Endodermal cell (in vitro differentiated cells): ENCODE measurements around the gene EVI5L. TPM values are rescaled to one million over a fixed set of nuclear protein-coding genes. Genes with fewer than 3 reads are reported as not detected.

Experiments used
- DNase-seq: peaks from one replicate; pipeline ENCODE4 v3.0.0-alpha.2; 2017
- H3K27ac ChIP-seq: 2 replicates; pipeline ENCODE4 v1.5.1; 2013; ENCODE audit warnings: mild to moderate bottlenecking, low read depth, low read length, moderate library complexity
- H3K27me3 ChIP-seq: 2 replicates; pipeline ENCODE4 v1.6.1; 2013; ENCODE audit warnings: mild to moderate bottlenecking, low read length, moderate library complexity; ENCODE audit not compliant: insufficient read depth, control insufficient read depth, poor library complexity, severe bottlenecking
- H3K36me3 ChIP-seq: 2 replicates; pipeline ENCODE4 v1.7.0; 2013; ENCODE audit warnings: mild to moderate bottlenecking, low read length, moderate library complexity; ENCODE audit not compliant: control insufficient read depth, insufficient read depth
- H3K4me1 ChIP-seq: one replicate; pipeline ENCODE4 v1.7.0; 2013; ENCODE audit warnings: low read length; ENCODE audit not compliant: control insufficient read depth, insufficient read depth
- H3K4me3 ChIP-seq: 2 replicates; pipeline ENCODE4 v1.5.1; 2013; ENCODE audit warnings: mild to moderate bottlenecking, low read length, moderate library complexity
- H3K9ac ChIP-seq: 2 replicates; pipeline ENCODE4 v1.6.1; 2013; ENCODE audit warnings: mild to moderate bottlenecking, low read length, moderate library complexity; ENCODE audit not compliant: poor library complexity, severe bottlenecking; ENCODE audit errors: extremely low read depth
- H3K9me3 ChIP-seq: 2 replicates; pipeline ENCODE4 v1.6.1; 2013; ENCODE audit warnings: mild to moderate bottlenecking, low read length, moderate library complexity; ENCODE audit not compliant: control insufficient read depth
- H3K27ac Mint-ChIP-seq: 2 replicates; pipeline ENCODE4 v1.8.0; 2020; ENCODE audit warnings: mixed read lengths
- H3K27me3 Mint-ChIP-seq: 2 replicates; pipeline ENCODE4 v1.8.0; 2021; ENCODE audit warnings: mild to moderate bottlenecking, mixed read lengths; ENCODE audit not compliant: insufficient read depth
- H3K36me3 Mint-ChIP-seq: 2 replicates; pipeline ENCODE4 v1.8.0; 2020; ENCODE audit warnings: low read depth, mixed read lengths
- H3K4me1 Mint-ChIP-seq: 2 replicates; pipeline ENCODE4 v1.8.0; 2020; ENCODE audit warnings: mixed read lengths
- H3K4me3 Mint-ChIP-seq: 2 replicates; pipeline ENCODE4 v1.8.0; 2020; ENCODE audit warnings: mild to moderate bottlenecking, moderate library complexity, mixed read lengths
- H3K9me3 Mint-ChIP-seq: 2 replicates; pipeline ENCODE4 v1.8.0; 2020; ENCODE audit warnings: mild to moderate bottlenecking, mixed read lengths
- WGBS, 2 experiments: methylation state at CpG; one replicate each; pipeline versions ENCODE4 v1.1.5 to v1.1.7; 2013; ENCODE audit warnings: missing lambda C conversion rate in 2 of 2, mixed read lengths in 1 of 2; ENCODE audit not compliant: insufficient coverage in 1 of 2, insufficient read length in 1 of 2; 5-methylcytosine and 5-hydroxymethylcytosine counted together
- total RNA-seq, 2 donors: library from RNA; stranded (reverse); fragmentation: NEBNext Ultra II Directional in 1 of 2; extraction: Animal tissue kit (Norgen Biotek cat#: 25700) in 1 of 2; gene quantifications; 2 replicates in 1 of 2; 3 replicates in 1 of 2; pipeline ENCODE4 v1.2.1, GENCODE V29; 2021
- TF ChIP-seq, protein P1 (sequence below): fragments of 200-600 bp; sonication (generic); conservative IDR thresholded peaks from 2 replicates; pipeline ENCODE4 v1.5.0; 2021; ENCODE audit warnings: antibody characterized with exemption, mild to moderate bottlenecking

The EVI5L gene
- total RNA-seq, 2 donors from 2014 or later = 6.4 to 9.2 TPM

DNA sequence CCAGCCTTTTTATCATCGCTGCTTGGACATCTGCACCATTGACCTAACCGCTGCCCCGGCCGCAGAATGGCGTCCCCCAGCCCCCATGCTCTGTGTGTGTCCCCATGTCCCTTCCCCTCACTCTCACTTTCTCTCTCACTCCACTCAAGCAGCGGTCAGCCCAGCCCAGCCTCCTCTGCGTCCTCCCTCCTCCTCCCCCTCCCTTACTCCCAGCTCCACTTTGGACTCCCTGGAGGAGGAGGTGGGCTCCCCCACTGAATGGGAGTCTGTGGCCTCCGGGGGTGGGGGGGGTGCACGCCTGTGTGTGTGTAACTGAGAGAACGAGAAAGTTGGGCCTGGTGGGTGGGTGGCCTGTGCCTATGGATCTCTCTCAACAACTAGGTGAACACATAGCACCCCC, 75.8 kb downstream of the EVI5L start:
- H3K9me3 ChIP-seq = no peaks in the 10 kb centered on the region
- Mint-ChIP-seq H3K27me3 (no peaks in the 10 kb centered on the region), H3K36me3 (peaks cover 9% of the 10 kb centered on the region), H3K4me3 (peak overlapping the region; percentile 81), H3K9me3 (no peaks in the 10 kb centered on the region), H3K27ac (peak overlapping the region; percentile 12), H3K4me1 (peaks cover 11% of the 10 kb centered on the region)
- 94 to 100% methylated on average over 4 to 10 of the region's 10 CpGs for WGBS, 2 experiments
- H3K4me3 ChIP-seq = no peak overlapping the region
- H3K4me1 ChIP-seq = no peaks in the 10 kb centered on the region
- no peak for DNase-seq
- H3K36me3 ChIP-seq = peaks cover 21% of the 10 kb centered on the region
- H3K9ac ChIP-seq = no peak overlapping the region
- no peaks in the 10 kb centered on the region for H3K27me3 ChIP-seq
- no peak overlapping the region for H3K27ac ChIP-seq
- TF ChIP-seq, protein P1, sequence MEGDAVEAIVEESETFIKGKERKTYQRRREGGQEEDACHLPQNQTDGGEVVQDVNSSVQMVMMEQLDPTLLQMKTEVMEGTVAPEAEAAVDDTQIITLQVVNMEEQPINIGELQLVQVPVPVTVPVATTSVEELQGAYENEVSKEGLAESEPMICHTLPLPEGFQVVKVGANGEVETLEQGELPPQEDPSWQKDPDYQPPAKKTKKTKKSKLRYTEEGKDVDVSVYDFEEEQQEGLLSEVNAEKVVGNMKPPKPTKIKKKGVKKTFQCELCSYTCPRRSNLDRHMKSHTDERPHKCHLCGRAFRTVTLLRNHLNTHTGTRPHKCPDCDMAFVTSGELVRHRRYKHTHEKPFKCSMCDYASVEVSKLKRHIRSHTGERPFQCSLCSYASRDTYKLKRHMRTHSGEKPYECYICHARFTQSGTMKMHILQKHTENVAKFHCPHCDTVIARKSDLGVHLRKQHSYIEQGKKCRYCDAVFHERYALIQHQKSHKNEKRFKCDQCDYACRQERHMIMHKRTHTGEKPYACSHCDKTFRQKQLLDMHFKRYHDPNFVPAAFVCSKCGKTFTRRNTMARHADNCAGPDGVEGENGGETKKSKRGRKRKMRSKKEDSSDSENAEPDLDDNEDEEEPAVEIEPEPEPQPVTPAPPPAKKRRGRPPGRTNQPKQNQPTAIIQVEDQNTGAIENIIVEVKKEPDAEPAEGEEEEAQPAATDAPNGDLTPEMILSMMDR = no peak

DNA sequence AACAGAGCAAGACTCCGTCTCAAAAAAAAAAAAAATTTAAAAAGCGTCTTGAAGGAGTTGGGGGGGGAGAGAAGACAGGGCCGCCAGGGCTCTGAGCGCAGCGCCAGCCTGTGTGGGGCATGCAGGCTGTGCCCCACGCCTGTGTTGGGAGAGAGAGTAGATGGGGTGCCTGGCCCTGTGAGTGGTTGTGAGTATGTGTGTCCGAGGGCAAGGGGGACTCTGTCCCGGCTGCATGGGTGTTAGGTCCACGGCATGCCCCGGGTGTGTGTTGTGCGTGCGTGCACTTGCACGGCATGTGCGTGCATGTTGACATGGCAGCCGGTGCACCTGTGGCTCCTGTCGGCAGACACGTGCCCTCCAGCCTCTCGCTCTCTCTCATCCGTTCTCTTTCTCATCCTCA, 77.1 kb downstream of the EVI5L start:
- H3K27ac Mint-ChIP-seq = no peak overlapping the region
- no peaks in the 10 kb centered on the region for H3K4me1 ChIP-seq
- no peaks in the 10 kb centered on the region for H3K9me3 ChIP-seq
- DNase-seq = no peak
- peaks cover 11% of the 10 kb centered on the region for H3K4me1 Mint-ChIP-seq
- no peak overlapping the region for H3K9ac ChIP-seq
- 95 to 97% methylated on average over 17 to 19 of the region's 19 CpGs for WGBS, 2 experiments
- H3K27me3 ChIP-seq = no peaks in the 10 kb centered on the region
- H3K27me3 Mint-ChIP-seq = no peaks in the 10 kb centered on the region
- TF ChIP-seq, protein P1 = no peak
- peaks cover 15% of the 10 kb centered on the region for H3K36me3 Mint-ChIP-seq
- H3K4me3 ChIP-seq = no peak overlapping the region
- peaks cover 30% of the 10 kb centered on the region for H3K36me3 ChIP-seq
- no peaks in the 10 kb centered on the region for H3K9me3 Mint-ChIP-seq
- no peak overlapping the region for H3K27ac ChIP-seq
- H3K4me3 Mint-ChIP-seq = no peak overlapping the region

DNA sequence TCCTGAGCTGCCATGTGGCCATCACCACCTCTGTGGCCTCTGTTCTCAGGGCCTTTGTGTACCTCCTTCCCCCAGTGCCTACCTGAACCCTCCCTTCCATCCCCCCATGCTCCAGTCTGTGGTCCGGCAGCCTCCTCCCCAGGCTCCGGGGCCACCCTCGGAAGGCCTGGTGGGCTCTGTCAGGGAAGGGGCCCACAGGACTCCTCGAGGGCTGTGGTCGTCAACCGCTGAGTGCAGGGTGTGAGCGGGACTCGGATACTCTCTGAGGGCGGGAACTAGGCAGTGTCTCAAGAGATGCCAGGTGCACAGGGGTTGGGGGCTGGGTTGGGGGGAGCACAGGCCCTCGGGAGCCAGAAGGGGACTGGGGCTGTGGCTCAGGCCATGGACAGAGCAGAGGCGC, 77.5 kb downstream of the EVI5L start:
- H3K27ac ChIP-seq = no peak overlapping the region
- Mint-ChIP-seq H3K4me1 (peaks cover 11% of the 10 kb centered on the region), H3K4me3 (no peak overlapping the region), H3K9me3 (no peaks in the 10 kb centered on the region), H3K27me3 (no peaks in the 10 kb centered on the region), H3K27ac (no peak overlapping the region), H3K36me3 (peaks cover 15% of the 10 kb centered on the region)
- H3K4me1 ChIP-seq = no peaks in the 10 kb centered on the region
- no peaks in the 10 kb centered on the region for H3K27me3 ChIP-seq
- DNase-seq = no peak
- H3K4me3 ChIP-seq = no peak overlapping the region
- peaks cover 30% of the 10 kb centered on the region for H3K36me3 ChIP-seq
- no peaks in the 10 kb centered on the region for H3K9me3 ChIP-seq
- no peak overlapping the region for H3K9ac ChIP-seq
- WGBS, 2 experiments = 93 to 97% methylated on average over 5 to 11 of the region's 11 CpGs
- TF ChIP-seq, protein P1 = no peak
